PFSK-1 (cell line): ENCODE results near the gene SETD5.

Source experiments
- SIN3A ChIP-seq: IDR thresholded peaks from 2 replicates; pipeline ENCODE4 v1.6.1; 2012; ENCODE audit warnings: mild to moderate bottlenecking, low read length, moderate library complexity, borderline replicate concordance; ENCODE audit not compliant: insufficient read depth
- TAF1 ChIP-seq: IDR thresholded peaks from 2 replicates; pipeline ENCODE4 v1.6.1; 2012; ENCODE audit warnings: low read length, control low read depth, borderline replicate concordance; ENCODE audit not compliant: insufficient read depth

GRCh38 chr3:9501226-9501625 lies 103.8 kb downstream of the SETD5 start:
- TF ChIP-seq TAF1 (no peak), SIN3A (no peak)
